ENCODE data around the gene RPA4. TPM values are rescaled to one million over a fixed set of nuclear protein-coding genes. Genes with fewer than 3 reads are reported as not detected.

The RPA4 gene
- total and polyA plus RNA-seq, 2 experiments from 2014 or later: 1.0 to 1.4 TPM

DNA sequence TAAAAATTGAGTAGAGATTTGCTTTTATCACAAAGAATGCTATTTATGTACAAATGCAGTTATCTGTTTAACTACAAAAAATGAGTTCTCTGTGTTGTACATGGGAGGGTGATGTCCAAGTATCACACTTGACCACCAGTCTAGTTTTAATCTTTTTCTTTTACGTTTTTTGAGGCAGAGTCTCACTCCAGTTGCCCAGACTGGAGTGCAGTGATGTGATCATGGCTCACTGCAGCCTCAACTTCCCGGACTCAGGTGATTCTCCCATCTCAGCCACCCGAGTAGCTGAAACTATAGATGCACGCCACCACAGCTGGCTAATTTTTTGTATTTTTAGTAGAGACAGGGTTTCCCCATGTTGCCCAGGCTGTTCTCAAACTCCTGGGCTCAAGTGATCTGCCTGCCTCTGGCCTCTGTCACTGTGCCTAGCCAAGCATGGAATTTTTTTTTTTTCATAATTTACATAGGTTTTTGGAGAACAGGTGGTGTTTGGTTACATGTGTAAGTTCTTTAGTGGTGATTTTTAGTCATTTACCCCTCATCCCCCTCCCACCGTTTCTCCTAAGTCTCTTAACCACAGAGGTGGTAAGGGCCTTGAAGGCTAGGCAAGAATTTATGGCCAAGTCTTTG lies 47.9 kb upstream of the RPA4 start:
- Histone ChIP-seq H3K79me2 (replicated peaks; ENCODE audit: insufficient read depth) (no peaks in the 10 kb centered on the region), H3K4me2 (no peak overlapping the region), H3K9me2 (ENCODE audit: insufficient read depth) (no peaks in the 10 kb centered on the region), H3K4me1 (ENCODE audit: insufficient read depth) (peaks cover 5% of the 10 kb centered on the region; the same call in 1 of the 2 replicates), H3F3A (replicated peaks; ENCODE audit: low read depth) (no peaks in the 10 kb centered on the region), H3K4me3 (no peak overlapping the region), H3K36me3 (ENCODE audit: insufficient read depth) (no peaks in the 10 kb centered on the region), H3K27ac (ENCODE audit: low read depth) (no peak overlapping the region), H4K20me1 (replicated peaks; ENCODE audit: insufficient read depth) (no peaks in the 10 kb centered on the region), H3K27me3 (ENCODE audit: insufficient read depth) (no peaks in the 10 kb centered on the region), H2AFZ (no peak overlapping the region)
- no peaks in the 10 kb centered on the region for H3K27me3 Mint-ChIP-seq (ENCODE audit: insufficient read depth, low read depth, poor library complexity)
- no peak for TF ChIP-seq EZH2 (IDR thresholded peaks at IDR 0.05; ENCODE audit: low read depth, unreplicated experiment)
- no peak for TF ChIP-seq EZH2phosphoT487 (IDR thresholded peaks at IDR 0.05; ENCODE audit: unreplicated experiment)
- TF ChIP-seq JUNB (IDR thresholded peaks at IDR 0.05; ENCODE audit: unreplicated experiment): no peak
- TF ChIP-seq, protein P1, sequence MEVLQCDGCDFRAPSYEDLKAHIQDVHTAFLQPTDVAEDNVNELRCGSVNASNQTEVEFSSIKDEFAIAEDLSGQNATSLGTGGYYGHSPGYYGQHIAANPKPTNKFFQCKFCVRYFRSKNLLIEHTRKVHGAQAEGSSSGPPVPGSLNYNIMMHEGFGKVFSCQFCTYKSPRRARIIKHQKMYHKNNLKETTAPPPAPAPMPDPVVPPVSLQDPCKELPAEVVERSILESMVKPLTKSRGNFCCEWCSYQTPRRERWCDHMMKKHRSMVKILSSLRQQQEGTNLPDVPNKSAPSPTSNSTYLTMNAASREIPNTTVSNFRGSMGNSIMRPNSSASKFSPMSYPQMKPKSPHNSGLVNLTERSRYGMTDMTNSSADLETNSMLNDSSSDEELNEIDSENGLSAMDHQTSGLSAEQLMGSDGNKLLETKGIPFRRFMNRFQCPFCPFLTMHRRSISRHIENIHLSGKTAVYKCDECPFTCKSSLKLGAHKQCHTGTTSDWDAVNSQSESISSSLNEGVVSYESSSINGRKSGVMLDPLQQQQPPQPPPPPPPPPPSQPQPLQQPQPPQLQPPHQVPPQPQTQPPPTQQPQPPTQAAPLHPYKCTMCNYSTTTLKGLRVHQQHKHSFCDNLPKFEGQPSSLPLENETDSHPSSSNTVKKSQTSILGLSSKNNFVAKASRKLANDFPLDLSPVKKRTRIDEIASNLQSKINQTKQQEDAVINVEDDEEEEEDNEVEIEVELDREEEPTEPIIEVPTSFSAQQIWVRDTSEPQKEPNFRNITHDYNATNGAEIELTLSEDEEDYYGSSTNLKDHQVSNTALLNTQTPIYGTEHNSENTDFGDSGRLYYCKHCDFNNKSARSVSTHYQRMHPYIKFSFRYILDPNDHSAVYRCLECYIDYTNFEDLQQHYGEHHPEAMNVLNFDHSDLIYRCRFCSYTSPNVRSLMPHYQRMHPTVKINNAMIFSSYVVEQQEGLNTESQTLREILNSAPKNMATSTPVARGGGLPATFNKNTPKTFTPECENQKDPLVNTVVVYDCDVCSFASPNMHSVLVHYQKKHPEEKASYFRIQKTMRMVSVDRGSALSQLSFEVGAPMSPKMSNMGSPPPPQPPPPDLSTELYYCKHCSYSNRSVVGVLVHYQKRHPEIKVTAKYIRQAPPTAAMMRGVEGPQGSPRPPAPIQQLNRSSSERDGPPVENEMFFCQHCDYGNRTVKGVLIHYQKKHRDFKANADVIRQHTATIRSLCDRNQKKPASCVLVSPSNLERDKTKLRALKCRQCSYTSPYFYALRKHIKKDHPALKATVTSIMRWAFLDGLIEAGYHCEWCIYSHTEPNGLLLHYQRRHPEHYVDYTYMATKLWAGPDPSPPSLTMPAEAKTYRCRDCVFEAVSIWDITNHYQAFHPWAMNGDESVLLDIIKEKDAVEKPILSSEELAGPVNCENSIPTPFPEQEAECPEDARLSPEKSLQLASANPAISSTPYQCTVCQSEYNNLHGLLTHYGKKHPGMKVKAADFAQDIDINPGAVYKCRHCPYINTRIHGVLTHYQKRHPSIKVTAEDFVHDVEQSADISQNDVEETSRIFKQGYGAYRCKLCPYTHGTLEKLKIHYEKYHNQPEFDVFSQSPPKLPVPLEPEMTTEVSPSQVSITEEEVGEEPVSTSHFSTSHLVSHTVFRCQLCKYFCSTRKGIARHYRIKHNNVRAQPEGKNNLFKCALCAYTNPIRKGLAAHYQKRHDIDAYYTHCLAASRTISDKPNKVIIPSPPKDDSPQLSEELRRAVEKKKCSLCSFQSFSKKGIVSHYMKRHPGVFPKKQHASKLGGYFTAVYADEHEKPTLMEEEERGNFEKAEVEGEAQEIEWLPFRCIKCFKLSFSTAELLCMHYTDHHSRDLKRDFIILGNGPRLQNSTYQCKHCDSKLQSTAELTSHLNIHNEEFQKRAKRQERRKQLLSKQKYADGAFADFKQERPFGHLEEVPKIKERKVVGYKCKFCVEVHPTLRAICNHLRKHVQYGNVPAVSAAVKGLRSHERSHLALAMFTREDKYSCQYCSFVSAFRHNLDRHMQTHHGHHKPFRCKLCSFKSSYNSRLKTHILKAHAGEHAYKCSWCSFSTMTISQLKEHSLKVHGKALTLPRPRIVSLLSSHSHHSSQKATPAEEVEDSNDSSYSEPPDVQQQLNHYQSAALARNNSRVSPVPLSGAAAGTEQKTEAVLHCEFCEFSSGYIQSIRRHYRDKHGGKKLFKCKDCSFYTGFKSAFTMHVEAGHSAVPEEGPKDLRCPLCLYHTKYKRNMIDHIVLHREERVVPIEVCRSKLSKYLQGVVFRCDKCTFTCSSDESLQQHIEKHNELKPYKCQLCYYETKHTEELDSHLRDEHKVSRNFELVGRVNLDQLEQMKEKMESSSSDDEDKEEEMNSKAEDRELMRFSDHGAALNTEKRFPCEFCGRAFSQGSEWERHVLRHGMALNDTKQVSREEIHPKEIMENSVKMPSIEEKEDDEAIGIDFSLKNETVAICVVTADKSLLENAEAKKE (CRISPR knock-in tag; IDR thresholded peaks at IDR 0.05): no peak
- TF ChIP-seq, protein P2, sequence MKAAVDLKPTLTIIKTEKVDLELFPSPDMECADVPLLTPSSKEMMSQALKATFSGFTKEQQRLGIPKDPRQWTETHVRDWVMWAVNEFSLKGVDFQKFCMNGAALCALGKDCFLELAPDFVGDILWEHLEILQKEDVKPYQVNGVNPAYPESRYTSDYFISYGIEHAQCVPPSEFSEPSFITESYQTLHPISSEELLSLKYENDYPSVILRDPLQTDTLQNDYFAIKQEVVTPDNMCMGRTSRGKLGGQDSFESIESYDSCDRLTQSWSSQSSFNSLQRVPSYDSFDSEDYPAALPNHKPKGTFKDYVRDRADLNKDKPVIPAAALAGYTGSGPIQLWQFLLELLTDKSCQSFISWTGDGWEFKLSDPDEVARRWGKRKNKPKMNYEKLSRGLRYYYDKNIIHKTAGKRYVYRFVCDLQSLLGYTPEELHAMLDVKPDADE (IDR thresholded peaks at IDR 0.05): no peak
- TF ChIP-seq, protein P3, sequence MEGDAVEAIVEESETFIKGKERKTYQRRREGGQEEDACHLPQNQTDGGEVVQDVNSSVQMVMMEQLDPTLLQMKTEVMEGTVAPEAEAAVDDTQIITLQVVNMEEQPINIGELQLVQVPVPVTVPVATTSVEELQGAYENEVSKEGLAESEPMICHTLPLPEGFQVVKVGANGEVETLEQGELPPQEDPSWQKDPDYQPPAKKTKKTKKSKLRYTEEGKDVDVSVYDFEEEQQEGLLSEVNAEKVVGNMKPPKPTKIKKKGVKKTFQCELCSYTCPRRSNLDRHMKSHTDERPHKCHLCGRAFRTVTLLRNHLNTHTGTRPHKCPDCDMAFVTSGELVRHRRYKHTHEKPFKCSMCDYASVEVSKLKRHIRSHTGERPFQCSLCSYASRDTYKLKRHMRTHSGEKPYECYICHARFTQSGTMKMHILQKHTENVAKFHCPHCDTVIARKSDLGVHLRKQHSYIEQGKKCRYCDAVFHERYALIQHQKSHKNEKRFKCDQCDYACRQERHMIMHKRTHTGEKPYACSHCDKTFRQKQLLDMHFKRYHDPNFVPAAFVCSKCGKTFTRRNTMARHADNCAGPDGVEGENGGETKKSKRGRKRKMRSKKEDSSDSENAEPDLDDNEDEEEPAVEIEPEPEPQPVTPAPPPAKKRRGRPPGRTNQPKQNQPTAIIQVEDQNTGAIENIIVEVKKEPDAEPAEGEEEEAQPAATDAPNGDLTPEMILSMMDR (conservative IDR thresholded peaks at IDR 0.05; ENCODE audit: low read depth in 2 of 2): no peak
- TF ChIP-seq NANOG (IDR thresholded peaks at IDR 0.05; ENCODE audit: borderline replicate concordance): no peak
- TF ChIP-seq ZNF114 (CRISPR knock-in tag; IDR thresholded peaks at IDR 0.05): no peak
- TF ChIP-seq CREB1 (CRISPR knock-in tag; IDR thresholded peaks at IDR 0.05; ENCODE audit: low read depth): no peak
- no peak for TF ChIP-seq ZNF331 (CRISPR knock-in tag; IDR thresholded peaks at IDR 0.05; ENCODE audit: low read depth)
- no peaks in the 10 kb centered on the region for H3K36me3 Mint-ChIP-seq (ENCODE audit: low read depth)
- H3K4me1 Mint-ChIP-seq: peaks cover 7% of the 10 kb centered on the region
- no peak overlapping the region for H3K4me3 Mint-ChIP-seq
- DNase-seq (ENCODE audit: low spot score) (no peak), ATAC-seq (no peak)
- no peaks in the 10 kb centered on the region for H3K9me3 Mint-ChIP-seq
- no peak overlapping the region for H3K27ac Mint-ChIP-seq

All from GM23338 (cell line).